Adrenal gland (tissue), 12 donors: ENCODE data around the gene SDR39U1. TPM values are rescaled to one million over a fixed set of nuclear protein-coding genes. Genes with fewer than 3 reads are reported as not detected.
"Not testable (repeated sequence)": the region's sequence is repeated elsewhere in the genome, so short reads cannot be mapped to it uniquely, and the experiment has no call there.

ENCODE experiments used
- DNase-seq, 7 donors: peaks; one replicate each; pipeline ENCODE4 v3.0.0-alpha.2; 2019 to 2020
- H3K27ac ChIP-seq, 5 donors: fragments of 200-600 bp; sonication (generic) in 4 of 5; 1 replicate in 3 of 5; 2 replicates in 2 of 5; pipeline versions ENCODE4 v1.5.1 to v1.8.0; 2016 to 2020; ENCODE audit warnings: mild to moderate bottlenecking in 1 of 5
- H3K27me3 ChIP-seq: fragments of 200-600 bp; 2 replicates; pipeline ENCODE4 v1.8.0; 2021
- H3K36me3 ChIP-seq, 2 donors: fragments of 200-600 bp; replicated peaks in 1 of 2; 1 replicate in 1 of 2; 2 replicates in 1 of 2; pipeline versions ENCODE4 v1.5.1 to v1.8.0; 2018 to 2022
- H3K4me1 ChIP-seq, 2 donors: fragments of 200-600 bp; replicated peaks in 1 of 2; 1 replicate in 1 of 2; 2 replicates in 1 of 2; pipeline versions ENCODE4 v1.5.1 to v1.8.0; 2018 to 2021
- H3K4me3 ChIP-seq, 4 donors: fragments of 200-600 bp; sonication (generic) in 3 of 4; one replicate each; pipeline ENCODE4 v1.5.1; 2016 to 2018
- H3K9me3 ChIP-seq, 3 donors: fragments of 200-600 bp; sonication (generic) in 1 of 3; replicated peaks in 1 of 3; 1 replicate in 2 of 3; 2 replicates in 1 of 3; pipeline versions ENCODE4 v1.5.1 to v1.8.0; 2016 to 2021
- CTCF ChIP-seq, 6 experiments: fragments of 450-650 bp in 4 of 6; fragments of 200-600 bp in 2 of 6; sonication (generic) in 1 of 6; IDR thresholded peaks; 1 replicate in 5 of 6; 2 replicates in 1 of 6; pipeline versions ENCODE4 v1.5.1 to v1.8.0; 2016 to 2021; ENCODE audit warnings: antibody characterized with exemption in 6 of 6, mild to moderate bottlenecking in 2 of 6, moderate library complexity in 1 of 6
- POLR2A ChIP-seq, 2 donors: fragments of 450-650 bp; IDR thresholded peaks; one replicate each; pipeline ENCODE4 v1.6.1; 2017; ENCODE audit warnings: antibody characterized with exemption in 2 of 2, mild to moderate bottlenecking in 2 of 2, moderate library complexity in 1 of 2
- WGBS, 4 donors: extraction: QIAGEN DNeasy Blood & Tissue Kit in 2 of 4; methylation state at CpG; one replicate each; pipeline versions ENCODE4 v1.1.5 to v1.1.7; 2013 to 2017; 5-methylcytosine and 5-hydroxymethylcytosine counted together
- intact Hi-C, 2 donors: fragments of 100-400 bp; cut with DNase I; formaldehyde crosslinking; loops; one replicate each; pipeline versions ENCODE4 v1.14.1 to v1.15.0; 2022 to 2023
- polyA plus RNA-seq, 3 donors: library from polyadenylated mRNA; stranded (reverse); fragments of 200-250 nt in 2 of 3; fragments of 350-450 nt in 1 of 3; fragmentation: Illumina TruSeq in 1 of 3; extraction: RNeasy Lipid Tissue Mini Kit (QIAGEN cat#74804) in 1 of 3; gene quantifications; one replicate each; pipeline ENCODE4 v1.2.3, GENCODE V29; 2013 to 2014
- total RNA-seq, 9 donors: library from RNA; depleted of rRNA in 4 of 9; stranded (reverse); fragments of >200 nt in 4 of 9; fragments of 120-200 nt in 1 of 9; fragmentation: NEBNext Ultra II Directional in 1 of 9; extraction: Animal tissue kit (Norgen Biotek cat#: 25700) in 1 of 9; gene quantifications; one replicate each; pipeline versions ENCODE4 v1.1.0 to v1.2.4, GENCODE V29; 2013 to 2023
- donor health status: healthy with polysubstance abuse.
- donor health status: Bipolar disorder and iron deficiency.
- donor health status: DM: yes; HTN: yes; CAD: no.
- donor health status: DM: no; HTN: no; CAD: no.
- donor health status: DM: no; HTN: no; CAD: no.
- donor health status: DM: yes; HTN: yes; CAD: no.

The SDR39U1 gene
- total and polyA plus RNA-seq, 12 donors: 35.0 to 218 (median 77.5) TPM

- Histone ChIP-seq H3K4me1 (no peaks in the 10 kb centered on the region), H3K36me3 (no peaks in the 10 kb centered on the region), H3K27ac (no peak overlapping the region), H3K9me3 (no peaks in the 10 kb centered on the region), H3K4me3 (no peak overlapping the region), H3K27me3 (no peaks in the 10 kb centered on the region)
- no peak for TF ChIP-seq POLR2A (IDR thresholded peaks at IDR 0.05)
- TF ChIP-seq CTCF (IDR thresholded peaks at IDR 0.05): peak in 4 of 6 experiments; percentile 26 to 39 (median 32)
- WGBS, 4 donors: 42 to 67% (median 58%) methylated on average over 17 to 23 of the region's 23 CpGs
- DNase-seq: peak in 1 of 7 donors; percentile 13
- intact Hi-C loops: no loop called here
These were observed 39.2 kb upstream of the SDR39U1 start for GRCh38 chr14:24481622-24482324.

- H3K4me1 ChIP-seq, intact Hi-C loops, H3K27me3 ChIP-seq, H3K9me3 ChIP-seq, H3K4me3 ChIP-seq, DNase-seq, H3K36me3 ChIP-seq, H3K27ac ChIP-seq: not testable (repeated sequence)
- WGBS, 4 donors: 0 to 100% (median 33%) methylated on average over 1 of the region's 1 CpG
These were observed 37.4 kb upstream of the SDR39U1 start for GRCh38 chr14:24479999-24480398.

GRCh38 chr14:24475261-24475660 lies 32.7 kb upstream of the SDR39U1 start:
- H3K27ac ChIP-seq: no peak overlapping the region
- intact Hi-C loops: no loop called here
- no peaks in the 10 kb centered on the region for H3K36me3 ChIP-seq
- H3K9me3 ChIP-seq: no peaks in the 10 kb centered on the region
- TF ChIP-seq CTCF (IDR thresholded peaks at IDR 0.05) (no peak), POLR2A (IDR thresholded peaks at IDR 0.05) (no peak)
- no peak overlapping the region for H3K4me3 ChIP-seq
- H3K4me1 ChIP-seq: no peaks in the 10 kb centered on the region
- 72 to 100% (median 86%) methylated on average over 4 of the region's 4 CpGs for WGBS, 4 donors
- no peaks in the 10 kb centered on the region for H3K27me3 ChIP-seq
- no peak for DNase-seq

GRCh38 chr14:24473211-24473610 lies 30.6 kb upstream of the SDR39U1 start:
- Histone ChIP-seq H3K9me3 (no peaks in the 10 kb centered on the region), H3K36me3 (no peaks in the 10 kb centered on the region), H3K4me3 (no peak overlapping the region), H3K27ac (no peak overlapping the region), H3K27me3 (no peaks in the 10 kb centered on the region), H3K4me1 (no peaks in the 10 kb centered on the region)
- no peak for TF ChIP-seq CTCF (IDR thresholded peaks at IDR 0.05)
- no peak for TF ChIP-seq POLR2A (IDR thresholded peaks at IDR 0.05)
- 69 to 92% (median 73%) methylated on average over 5 to 12 of the region's 12 CpGs; no CpG with 5 or more reads in 1 of the 4 donors for WGBS, 4 donors
- no peak for DNase-seq
- intact Hi-C loops: no loop called here

GRCh38 chr14:24470450-24470849 lies 27.9 kb upstream of the SDR39U1 start:
- DNase-seq, intact Hi-C loops, H3K9me3 ChIP-seq, H3K27me3 ChIP-seq, H3K4me3 ChIP-seq, H3K4me1 ChIP-seq, H3K36me3 ChIP-seq, H3K27ac ChIP-seq: not testable (repeated sequence)
- WGBS, 4 donors: 77 to 100% (median 90%) methylated on average over 1 to 2 of the region's 2 CpGs
